CD1c-positive myeloid dendritic cell (primary cell): ENCODE results near the gene SCYGR6.

ENCODE experiments used
- DNase-seq: peaks from one replicate; pipeline ENCODE4 v3.0.0-alpha.2; 2016; ENCODE audit errors: extremely low spot score

Gene SCYGR6

GRCh38 chr2:227713291-227713690 is 11.3 kb downstream of the SCYGR6 start:
- no peak for DNase-seq

GRCh38 chr2:227710986-227711385 is 13.6 kb downstream of the SCYGR6 start:
- no peak for DNase-seq

- no peak for DNase-seq
These were observed 17.2 kb downstream of the SCYGR6 start for GRCh38 chr2:227707390-227707789.

- no peak for DNase-seq
These were observed 17.7 kb downstream of the SCYGR6 start for GRCh38 chr2:227706859-227707258.

GRCh38 chr2:227703961-227704360 is 20.6 kb downstream of the SCYGR6 start:
- DNase-seq, result no peak

- no peak for DNase-seq
These were observed 21.3 kb downstream of the SCYGR6 start for GRCh38 chr2:227703280-227703732.

GRCh38 chr2:227701556-227701955 is 23.0 kb downstream of the SCYGR6 start:
- DNase-seq, result no peak

- no peak for DNase-seq
These were observed 27.4 kb downstream of the SCYGR6 start for GRCh38 chr2:227696990-227697679.

GRCh38 chr2:227687189-227687588 is 37.4 kb downstream of the SCYGR6 start:
- no peak for DNase-seq

- DNase-seq, result no peak
These were observed 40.3 kb downstream of the SCYGR6 start for GRCh38 chr2:227684258-227684657.

GRCh38 chr2:227677928-227678327 is 46.6 kb downstream of the SCYGR6 start:
- DNase-seq, result no peak

GRCh38 chr2:227674485-227674884 is 50.1 kb downstream of the SCYGR6 start:
- no peak for DNase-seq
